HL-60 (cell line): Measurements from ENCODE around the gene LCN6.
"Not testable (repeated sequence)": the region's sequence is repeated elsewhere in the genome, so short reads cannot be mapped to it uniquely, and the experiment has no call there.

Experiments
- DNase-seq, 2 experiments: peaks; one replicate each; pipeline ENCODE4 v3.0.0-alpha.2; 2010 to 2020; ENCODE audit warnings: low read depth in 1 of 2, low spot score in 1 of 2
- H3K27ac ChIP-seq: fragments of 250-450 bp; sonication (Bioruptor Pico); replicated peaks from 2 replicates; pipeline ENCODE4 v1.5.1; 2020; ENCODE audit warnings: mild to moderate bottlenecking, moderate library complexity
- H3K27me3 ChIP-seq: fragments of 250-450 bp; sonication (Bioruptor Pico); 2 replicates; pipeline ENCODE4 v1.5.1; 2021; ENCODE audit warnings: mild to moderate bottlenecking, moderate library complexity; ENCODE audit not compliant: insufficient read depth, poor library complexity, severe bottlenecking
- H3K4me3 ChIP-seq: replicated peaks from 2 replicates; pipeline ENCODE4 v1.5.1; 2011; ENCODE audit warnings: mild to moderate bottlenecking, control low read depth, low read length; ENCODE audit not compliant: insufficient read depth
- GABPA ChIP-seq: IDR thresholded peaks from 2 replicates; pipeline ENCODE4 v1.6.1; 2012; ENCODE audit warnings: low read depth
- POLR2AphosphoS5 ChIP-seq: IDR thresholded peaks from 2 replicates; pipeline ENCODE4 v1.6.1; 2012; ENCODE audit warnings: low read depth
- REST ChIP-seq: IDR thresholded peaks from 2 replicates; pipeline ENCODE4 v1.6.1; 2012; ENCODE audit warnings: low read depth; ENCODE audit not compliant: insufficient replicate concordance
- SPI1 ChIP-seq: IDR thresholded peaks from 2 replicates; pipeline ENCODE4 v1.6.1; 2012; ENCODE audit warnings: low read depth, mild to moderate bottlenecking, borderline replicate concordance
- TF ChIP-seq, protein P1 (sequence below): IDR thresholded peaks from one replicate; pipeline ENCODE4 v1.5.1; 2011; ENCODE audit warnings: low read length, control low read depth, inconsistent platforms; ENCODE audit not compliant: insufficient read depth

Gene LCN6

GRCh38 chr9:136756134-136756438, 7.8 kb upstream of the LCN6 start:
- no peak overlapping the region for H3K4me3 ChIP-seq
- no peaks in the 10 kb centered on the region for H3K27me3 ChIP-seq
- no peak overlapping the region for H3K27ac ChIP-seq
- no peak for DNase-seq
- TF ChIP-seq SPI1, result no peak
- TF ChIP-seq, protein P1, sequence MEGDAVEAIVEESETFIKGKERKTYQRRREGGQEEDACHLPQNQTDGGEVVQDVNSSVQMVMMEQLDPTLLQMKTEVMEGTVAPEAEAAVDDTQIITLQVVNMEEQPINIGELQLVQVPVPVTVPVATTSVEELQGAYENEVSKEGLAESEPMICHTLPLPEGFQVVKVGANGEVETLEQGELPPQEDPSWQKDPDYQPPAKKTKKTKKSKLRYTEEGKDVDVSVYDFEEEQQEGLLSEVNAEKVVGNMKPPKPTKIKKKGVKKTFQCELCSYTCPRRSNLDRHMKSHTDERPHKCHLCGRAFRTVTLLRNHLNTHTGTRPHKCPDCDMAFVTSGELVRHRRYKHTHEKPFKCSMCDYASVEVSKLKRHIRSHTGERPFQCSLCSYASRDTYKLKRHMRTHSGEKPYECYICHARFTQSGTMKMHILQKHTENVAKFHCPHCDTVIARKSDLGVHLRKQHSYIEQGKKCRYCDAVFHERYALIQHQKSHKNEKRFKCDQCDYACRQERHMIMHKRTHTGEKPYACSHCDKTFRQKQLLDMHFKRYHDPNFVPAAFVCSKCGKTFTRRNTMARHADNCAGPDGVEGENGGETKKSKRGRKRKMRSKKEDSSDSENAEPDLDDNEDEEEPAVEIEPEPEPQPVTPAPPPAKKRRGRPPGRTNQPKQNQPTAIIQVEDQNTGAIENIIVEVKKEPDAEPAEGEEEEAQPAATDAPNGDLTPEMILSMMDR, result no peak
- TF ChIP-seq REST, result no peak
- no peak for TF ChIP-seq POLR2AphosphoS5
- no peak for TF ChIP-seq GABPA

DNA sequence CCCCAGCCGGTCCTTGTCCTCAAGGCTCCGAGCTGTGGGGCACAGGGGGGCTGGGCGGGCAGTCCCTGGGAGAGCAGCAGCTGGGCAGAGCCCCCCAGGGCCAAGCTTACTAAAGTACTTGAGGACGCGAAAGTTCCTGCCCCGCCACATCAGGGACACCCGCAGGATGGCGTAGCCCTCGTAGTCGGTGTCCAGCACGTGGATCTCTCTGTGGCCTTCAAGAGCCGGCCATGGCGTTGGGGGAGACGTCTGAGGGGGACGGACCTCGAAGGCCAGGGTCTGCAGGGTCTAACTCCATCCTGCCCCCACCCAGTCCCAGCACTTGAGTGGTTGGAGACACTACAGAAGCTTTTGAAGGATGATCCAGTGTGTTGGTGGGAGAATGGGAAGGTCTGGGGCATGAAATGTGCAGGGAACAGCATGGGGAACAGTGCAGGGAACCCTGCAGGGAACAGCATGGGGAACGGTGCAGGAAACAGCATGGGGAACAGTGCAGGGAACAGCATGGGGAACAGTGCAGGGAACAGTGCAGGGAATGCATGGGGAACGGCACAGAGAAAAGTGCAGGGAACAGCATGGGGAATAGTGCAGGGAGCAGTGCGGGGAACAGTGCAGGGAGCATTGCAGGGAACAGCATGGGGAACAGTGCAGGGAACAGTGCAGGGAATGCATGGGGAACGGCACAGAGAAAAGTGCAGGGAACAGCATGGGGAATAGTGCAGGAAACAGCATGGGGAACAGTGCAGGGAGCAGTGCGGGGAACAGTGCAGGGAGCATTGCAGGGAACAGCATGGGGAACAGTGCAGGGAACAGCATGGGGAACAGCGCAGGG, 7.2 kb upstream of the LCN6 start:
- H3K27me3 ChIP-seq, H3K4me3 ChIP-seq, H3K27ac ChIP-seq, DNase-seq: not testable (repeated sequence)

DNA sequence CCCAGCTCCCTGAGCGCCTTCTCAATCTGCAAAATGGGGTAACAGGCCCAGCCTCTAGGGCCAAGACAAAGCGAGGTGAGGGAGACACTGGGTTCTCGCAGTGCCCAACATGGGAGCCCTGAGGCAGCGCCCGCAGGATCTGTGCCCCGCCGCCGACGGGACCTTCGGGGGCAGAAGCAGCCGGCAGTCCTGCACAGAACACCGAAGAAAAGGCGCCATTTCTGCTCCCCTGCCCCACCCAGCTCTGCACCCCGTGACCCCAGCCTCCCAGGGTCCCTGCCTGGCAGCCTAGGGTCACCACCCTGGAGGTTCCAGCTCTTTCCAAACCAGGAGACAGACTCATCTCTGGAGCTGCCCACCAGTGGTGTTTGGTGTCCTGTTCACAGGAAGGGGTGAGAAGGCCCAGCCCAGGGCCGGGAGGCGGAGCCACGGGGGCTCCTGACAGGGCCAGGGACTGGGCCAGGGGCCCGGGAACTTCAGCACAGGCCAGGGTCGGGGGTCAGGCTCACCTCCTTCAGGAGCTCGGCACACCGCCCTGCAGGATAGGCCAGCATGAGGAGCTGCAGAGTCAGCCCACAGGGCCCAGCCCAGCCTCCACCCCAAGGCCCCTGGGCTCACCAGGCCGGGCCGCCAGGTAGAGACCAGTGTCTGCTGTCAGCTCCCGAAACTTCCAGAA, 6.4 kb upstream of the LCN6 start:
- TF ChIP-seq, protein P1, result no peak
- no peak for DNase-seq
- Histone ChIP-seq H3K27ac (no peak overlapping the region), H3K4me3 (no peak overlapping the region), H3K27me3 (no peaks in the 10 kb centered on the region)

DNA sequence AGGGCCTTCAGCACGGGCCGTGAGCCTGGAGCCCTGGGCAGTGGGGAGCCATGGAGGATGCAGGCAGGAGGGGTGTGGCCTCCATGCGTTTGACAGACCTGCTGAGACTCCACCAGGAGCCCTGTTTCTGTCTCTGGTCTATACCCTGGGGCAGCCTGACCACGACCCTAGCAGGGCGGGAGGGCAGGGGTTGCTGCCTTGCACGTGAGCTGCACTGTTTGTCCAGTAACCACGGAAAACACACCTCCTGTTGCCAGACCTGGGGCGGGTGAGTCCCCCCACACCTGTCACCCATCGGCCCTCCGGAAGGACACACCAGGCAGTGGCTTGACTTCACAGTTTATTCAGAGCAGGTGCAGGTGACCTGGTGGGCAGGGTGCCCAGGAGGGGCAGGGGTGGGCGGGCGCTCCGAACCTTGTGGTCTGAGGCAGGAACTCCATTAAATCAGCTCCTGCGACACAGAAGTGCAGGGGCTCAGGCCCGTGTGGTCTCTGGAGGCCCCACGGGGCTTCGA, 5.8 kb upstream of the LCN6 start:
- TF ChIP-seq GABPA, result no peak
- TF ChIP-seq POLR2AphosphoS5, result no peak
- no peak for TF ChIP-seq REST
- TF ChIP-seq, protein P1, result no peak
- no peak for TF ChIP-seq SPI1
- no peak overlapping the region for H3K27ac ChIP-seq
- no peak for DNase-seq
- H3K27me3 ChIP-seq, result no peaks in the 10 kb centered on the region
- H3K4me3 ChIP-seq, result no peak overlapping the region
